ENCODE measurements around the gene HOTAIR.

HOTAIR gene

DNA sequence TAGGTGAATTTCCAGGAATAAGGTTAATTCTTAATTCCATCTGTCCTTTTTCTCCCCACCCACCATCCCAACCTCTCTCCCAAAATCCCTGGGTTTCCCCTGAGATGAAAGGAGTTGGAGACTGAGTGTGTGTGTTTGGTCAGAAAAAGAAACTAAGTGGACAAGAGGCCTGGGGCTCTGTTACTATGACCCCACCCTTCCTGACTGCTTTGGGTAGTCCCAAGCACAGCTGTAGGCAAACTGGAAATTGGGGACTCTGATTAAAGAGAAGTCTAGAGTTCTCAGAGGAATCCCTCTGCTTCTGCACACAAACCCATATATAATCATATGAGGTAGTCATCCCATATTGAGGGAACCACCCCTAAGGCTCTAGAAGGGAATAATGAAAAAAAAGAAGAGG is 27.0 kb downstream of the HOTAIR start:
- TF ChIP-seq, protein P1, sequence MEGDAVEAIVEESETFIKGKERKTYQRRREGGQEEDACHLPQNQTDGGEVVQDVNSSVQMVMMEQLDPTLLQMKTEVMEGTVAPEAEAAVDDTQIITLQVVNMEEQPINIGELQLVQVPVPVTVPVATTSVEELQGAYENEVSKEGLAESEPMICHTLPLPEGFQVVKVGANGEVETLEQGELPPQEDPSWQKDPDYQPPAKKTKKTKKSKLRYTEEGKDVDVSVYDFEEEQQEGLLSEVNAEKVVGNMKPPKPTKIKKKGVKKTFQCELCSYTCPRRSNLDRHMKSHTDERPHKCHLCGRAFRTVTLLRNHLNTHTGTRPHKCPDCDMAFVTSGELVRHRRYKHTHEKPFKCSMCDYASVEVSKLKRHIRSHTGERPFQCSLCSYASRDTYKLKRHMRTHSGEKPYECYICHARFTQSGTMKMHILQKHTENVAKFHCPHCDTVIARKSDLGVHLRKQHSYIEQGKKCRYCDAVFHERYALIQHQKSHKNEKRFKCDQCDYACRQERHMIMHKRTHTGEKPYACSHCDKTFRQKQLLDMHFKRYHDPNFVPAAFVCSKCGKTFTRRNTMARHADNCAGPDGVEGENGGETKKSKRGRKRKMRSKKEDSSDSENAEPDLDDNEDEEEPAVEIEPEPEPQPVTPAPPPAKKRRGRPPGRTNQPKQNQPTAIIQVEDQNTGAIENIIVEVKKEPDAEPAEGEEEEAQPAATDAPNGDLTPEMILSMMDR (IDR thresholded peaks at IDR 0.05; ENCODE audit: low read depth, low read length, missing control alignments), result no peak
- no peak overlapping the region for H3K4me3 ChIP-seq (ENCODE audit: low read depth, low read length)
- no peaks in the 10 kb centered on the region for H3K36me3 ChIP-seq (replicated peaks)
- H3K27ac ChIP-seq, result no peak overlapping the region
- H3K27me3 ChIP-seq (replicated peaks), result peaks cover 95% of the 10 kb centered on the region
- DNase-seq, result no peak
- in situ Hi-C loops (cut with HindIII; ENCODE audit: low pct_ligation_motif_present, low sequenced_read_pairs), result no loop called here

DNA sequence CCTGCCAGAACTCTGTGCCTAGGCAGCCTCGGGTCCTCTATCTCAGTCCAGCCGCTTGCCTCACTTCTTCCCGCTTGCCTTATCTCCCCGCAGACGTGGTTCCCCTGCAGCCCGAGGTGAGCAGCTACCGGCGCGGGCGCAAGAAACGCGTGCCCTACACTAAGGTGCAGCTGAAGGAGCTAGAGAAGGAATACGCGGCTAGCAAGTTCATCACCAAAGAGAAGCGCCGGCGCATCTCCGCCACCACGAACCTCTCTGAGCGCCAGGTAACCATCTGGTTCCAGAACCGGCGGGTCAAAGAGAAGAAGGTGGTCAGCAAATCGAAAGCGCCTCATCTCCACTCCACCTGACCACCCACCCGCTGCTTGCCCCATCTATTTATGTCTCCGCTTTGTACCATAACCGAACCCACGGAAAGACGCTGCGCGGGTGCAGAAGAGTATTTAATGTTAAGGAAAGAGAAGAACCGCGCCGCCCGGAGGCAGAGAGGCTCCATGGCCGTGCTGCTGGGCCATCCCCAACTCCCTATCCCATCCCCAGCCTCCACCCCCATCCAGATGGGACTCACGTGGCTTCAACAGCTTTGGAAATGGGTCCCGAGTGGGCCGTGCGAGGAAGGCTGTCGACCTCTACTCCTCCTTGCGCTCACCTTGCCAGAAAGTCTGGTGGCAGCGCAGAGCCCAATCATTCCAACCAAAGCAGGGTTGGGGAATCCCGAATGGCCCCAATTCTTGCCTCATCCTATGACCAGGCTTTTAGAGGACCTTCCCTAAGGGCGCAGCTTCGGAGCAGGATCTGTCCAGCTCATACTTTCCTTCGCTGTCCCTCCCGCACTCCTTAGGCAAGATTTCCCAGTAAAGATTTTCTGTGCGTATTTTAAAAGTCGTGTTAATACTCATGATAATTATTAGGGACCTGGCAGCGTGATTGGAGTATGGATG is 29.6 kb downstream of the HOTAIR start:
- Histone ChIP-seq H3K27me3 (replicated peaks) (peaks cover 90% of the 10 kb centered on the region), H3K27ac (no peak overlapping the region), H3K36me3 (replicated peaks) (no peaks in the 10 kb centered on the region), H3K4me3 (ENCODE audit: low read depth, low read length) (no peak overlapping the region)
- DNase-seq, result no peak
- in situ Hi-C loops (cut with HindIII; ENCODE audit: low pct_ligation_motif_present, low sequenced_read_pairs), result no loop called here
- TF ChIP-seq, protein P1 (IDR thresholded peaks at IDR 0.05; ENCODE audit: low read depth, low read length, missing control alignments), result no peak

DNA sequence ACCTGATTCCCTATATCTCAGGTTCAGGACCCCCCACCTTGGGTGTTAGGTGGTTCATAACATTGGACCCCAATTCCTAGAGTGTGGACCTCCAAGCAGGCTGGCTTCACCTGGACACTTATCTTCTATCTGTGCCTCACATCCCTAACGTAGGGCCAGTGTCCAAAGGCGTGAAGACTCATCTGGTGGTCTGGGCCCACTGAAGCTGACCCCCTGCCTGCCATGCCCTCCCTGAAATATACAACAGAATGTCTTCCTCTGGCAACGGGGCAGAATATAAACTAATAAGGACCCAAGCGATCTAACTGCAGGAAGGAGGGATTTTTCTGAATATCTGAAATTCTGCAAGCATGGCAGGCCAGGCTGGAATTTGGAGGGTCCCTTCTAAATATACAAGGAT is 30.5 kb downstream of the HOTAIR start:
- DNase-seq, result no peak
- Histone ChIP-seq H3K27me3 (replicated peaks) (peaks cover 90% of the 10 kb centered on the region), H3K27ac (no peak overlapping the region), H3K4me3 (ENCODE audit: low read depth, low read length) (no peak overlapping the region), H3K36me3 (replicated peaks) (no peaks in the 10 kb centered on the region)
- in situ Hi-C loops (cut with HindIII; ENCODE audit: low pct_ligation_motif_present, low sequenced_read_pairs), result no loop called here
- TF ChIP-seq, protein P1 (IDR thresholded peaks at IDR 0.05; ENCODE audit: low read depth, low read length, missing control alignments), result no peak

DNA sequence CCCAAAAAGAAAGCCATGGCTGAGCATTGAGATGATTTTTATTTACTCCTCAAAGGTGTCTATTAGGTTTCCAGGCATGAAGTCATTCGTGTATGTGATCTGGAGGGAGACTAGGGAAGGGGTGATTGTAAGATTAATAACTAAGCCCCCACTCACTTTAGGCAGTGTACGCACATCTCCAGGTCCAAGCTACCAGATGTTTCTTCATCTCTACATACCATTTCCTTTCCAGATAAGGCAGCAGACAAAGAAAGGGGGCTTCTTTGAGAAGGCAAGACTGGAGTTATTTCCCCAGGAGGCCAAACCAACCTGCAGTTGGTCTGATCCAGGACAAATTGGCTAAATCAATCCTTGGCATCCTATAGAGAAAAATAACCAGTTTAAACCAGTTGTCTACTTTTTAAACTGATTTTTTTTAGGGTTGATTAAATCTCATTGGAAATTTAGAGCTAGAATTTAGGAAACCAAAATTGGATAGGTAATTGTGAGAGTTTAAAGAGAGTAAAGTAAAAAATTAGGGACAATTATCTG is 32.2 kb downstream of the HOTAIR start:
- TF ChIP-seq, protein P1 (IDR thresholded peaks at IDR 0.05; ENCODE audit: low read depth, low read length, missing control alignments), result no peak
- DNase-seq, result no peak
- H3K27me3 ChIP-seq (replicated peaks), result peaks cover 91% of the 10 kb centered on the region
- H3K4me3 ChIP-seq (ENCODE audit: low read depth, low read length), result no peak overlapping the region
- in situ Hi-C loops (cut with HindIII; ENCODE audit: low pct_ligation_motif_present, low sequenced_read_pairs), result no loop called here
- no peak overlapping the region for H3K27ac ChIP-seq
- H3K36me3 ChIP-seq (replicated peaks), result no peaks in the 10 kb centered on the region

DNA sequence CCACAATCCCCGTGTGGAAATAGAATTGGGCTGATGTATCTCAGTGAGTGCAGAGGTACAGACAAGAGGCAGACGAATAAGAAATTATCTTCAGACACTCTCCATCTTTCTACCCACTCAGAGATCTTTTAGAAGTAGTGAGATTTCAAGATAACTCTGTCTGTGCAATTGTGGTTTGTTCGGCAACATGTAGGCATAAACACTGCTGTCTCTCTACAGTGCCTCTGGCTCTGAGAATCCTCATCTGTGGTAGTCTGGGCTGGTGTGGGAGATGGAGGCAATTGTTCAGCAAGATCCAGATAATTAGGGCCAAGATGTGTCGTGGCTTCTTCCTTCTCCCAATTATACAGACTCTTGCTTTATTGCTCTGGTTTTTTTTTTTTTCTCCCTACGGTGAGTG is 33.0 kb downstream of the HOTAIR start:
- in situ Hi-C loops (cut with HindIII; ENCODE audit: low pct_ligation_motif_present, low sequenced_read_pairs), result no loop called here
- DNase-seq, result no peak
- H3K4me3 ChIP-seq (ENCODE audit: low read depth, low read length), result no peak overlapping the region
- TF ChIP-seq, protein P1 (IDR thresholded peaks at IDR 0.05; ENCODE audit: low read depth, low read length, missing control alignments), result no peak
- H3K27me3 ChIP-seq (replicated peaks), result peaks cover 94% of the 10 kb centered on the region
- H3K27ac ChIP-seq, result no peak overlapping the region
- H3K36me3 ChIP-seq (replicated peaks), result no peaks in the 10 kb centered on the region
